Ectodermal cell (in vitro differentiated cells): ENCODE results near the gene HHATL.
"Not testable (repeated sequence)": the region's sequence is repeated elsewhere in the genome, so short reads cannot be mapped to it uniquely, and the experiment has no call there.

Source experiments
- H3K27ac ChIP-seq: 2 replicates; pipeline ENCODE4 v1.7.0; 2013; ENCODE audit warnings: mild to moderate bottlenecking, low read depth, low read length; ENCODE audit not compliant: insufficient read depth, poor library complexity, severe bottlenecking
- H3K27me3 ChIP-seq: 2 replicates; pipeline ENCODE4 v1.7.0; 2013; ENCODE audit warnings: mild to moderate bottlenecking, low read length; ENCODE audit not compliant: insufficient read depth, control insufficient read depth, poor library complexity, severe bottlenecking
- H3K36me3 ChIP-seq: one replicate; pipeline ENCODE4 v1.7.0; 2013; ENCODE audit warnings: low read length; ENCODE audit not compliant: control insufficient read depth, insufficient read depth
- H3K4me1 ChIP-seq: one replicate; pipeline ENCODE4 v1.7.0; 2013; ENCODE audit warnings: low read length; ENCODE audit not compliant: control insufficient read depth, insufficient read depth
- H3K4me3 ChIP-seq: 2 replicates; pipeline ENCODE4 v1.7.0; 2013; ENCODE audit warnings: low read depth, low read length, control low read depth; ENCODE audit not compliant: insufficient read depth
- H3K9me3 ChIP-seq: 2 replicates; pipeline ENCODE4 v1.7.0; 2013; ENCODE audit warnings: mild to moderate bottlenecking, low read length, moderate library complexity; ENCODE audit not compliant: control insufficient read depth
- WGBS, 2 experiments: methylation state at CpG; one replicate each; pipeline ENCODE4 v1.1.7; 2013; ENCODE audit warnings: missing lambda C conversion rate in 2 of 2; 5-methylcytosine and 5-hydroxymethylcytosine counted together

HHATL gene

GRCh38 chr3:42725454-42725853 lies 22.9 kb upstream of the HHATL start:
- no peaks in the 10 kb centered on the region for H3K36me3 ChIP-seq
- H3K27ac ChIP-seq, result no peak overlapping the region
- H3K4me1 ChIP-seq, result no peaks in the 10 kb centered on the region
- WGBS, 2 experiments, result 89 to 90% methylated on average over 2 of the region's 2 CpGs
- no peaks in the 10 kb centered on the region for H3K27me3 ChIP-seq
- H3K4me3 ChIP-seq, result no peak overlapping the region
- no peaks in the 10 kb centered on the region for H3K9me3 ChIP-seq

- H3K4me1 ChIP-seq, result no peaks in the 10 kb centered on the region
- no peaks in the 10 kb centered on the region for H3K9me3 ChIP-seq
- H3K36me3 ChIP-seq, result no peaks in the 10 kb centered on the region
- no peaks in the 10 kb centered on the region for H3K27me3 ChIP-seq
- H3K4me3 ChIP-seq, result no peak overlapping the region
- WGBS, 2 experiments, result 100% methylated on average over 1 of the region's 2 CpGs; no CpG with 5 or more reads in 1 of the 2 experiments
- H3K27ac ChIP-seq, result no peak overlapping the region
These were observed 20.6 kb upstream of the HHATL start for GRCh38 chr3:42723219-42723618.

GRCh38 chr3:42722442-42722841 lies 19.8 kb upstream of the HHATL start:
- H3K27me3 ChIP-seq, H3K4me1 ChIP-seq, H3K9me3 ChIP-seq, H3K36me3 ChIP-seq, H3K27ac ChIP-seq, H3K4me3 ChIP-seq: not testable (repeated sequence)
- 89 to 94% methylated on average over 3 of the region's 3 CpGs for WGBS, 2 experiments

GRCh38 chr3:42721690-42722089 lies 19.1 kb upstream of the HHATL start:
- WGBS, 2 experiments, result 96 to 97% methylated on average over 1 of the region's 1 CpG
- no peak overlapping the region for H3K4me3 ChIP-seq
- H3K4me1 ChIP-seq, result no peaks in the 10 kb centered on the region
- no peaks in the 10 kb centered on the region for H3K27me3 ChIP-seq
- H3K36me3 ChIP-seq, result no peaks in the 10 kb centered on the region
- no peaks in the 10 kb centered on the region for H3K9me3 ChIP-seq
- H3K27ac ChIP-seq, result no peak overlapping the region

GRCh38 chr3:42720126-42720525 lies 17.5 kb upstream of the HHATL start:
- WGBS, 2 experiments, result 96 to 98% methylated on average over 4 of the region's 4 CpGs
- Histone ChIP-seq H3K4me3 (no peak overlapping the region), H3K36me3 (no peaks in the 10 kb centered on the region), H3K9me3 (no peaks in the 10 kb centered on the region), H3K27ac (no peak overlapping the region), H3K4me1 (no peaks in the 10 kb centered on the region), H3K27me3 (no peaks in the 10 kb centered on the region)

GRCh38 chr3:42719002-42719401 lies 16.4 kb upstream of the HHATL start:
- no peaks in the 10 kb centered on the region for H3K36me3 ChIP-seq
- H3K4me1 ChIP-seq, result no peaks in the 10 kb centered on the region
- no peak overlapping the region for H3K4me3 ChIP-seq
- no peaks in the 10 kb centered on the region for H3K9me3 ChIP-seq
- H3K27me3 ChIP-seq, result no peaks in the 10 kb centered on the region
- no peak overlapping the region for H3K27ac ChIP-seq
- WGBS, 2 experiments, result 84 to 89% methylated on average over 6 of the region's 6 CpGs

GRCh38 chr3:42718338-42718737 lies 15.7 kb upstream of the HHATL start:
- no peak overlapping the region for H3K4me3 ChIP-seq
- H3K9me3 ChIP-seq, result no peaks in the 10 kb centered on the region
- no peaks in the 10 kb centered on the region for H3K36me3 ChIP-seq
- no peaks in the 10 kb centered on the region for H3K27me3 ChIP-seq
- WGBS, 2 experiments, result 90 to 95% methylated on average over 5 of the region's 5 CpGs
- H3K4me1 ChIP-seq, result no peaks in the 10 kb centered on the region
- no peak overlapping the region for H3K27ac ChIP-seq

GRCh38 chr3:42717306-42717705 lies 14.7 kb upstream of the HHATL start:
- 93 to 97% methylated on average over 6 of the region's 6 CpGs for WGBS, 2 experiments
- Histone ChIP-seq H3K27me3 (no peaks in the 10 kb centered on the region), H3K9me3 (no peaks in the 10 kb centered on the region), H3K4me1 (no peaks in the 10 kb centered on the region), H3K27ac (no peak overlapping the region), H3K36me3 (no peaks in the 10 kb centered on the region), H3K4me3 (no peak overlapping the region)

- H3K9me3 ChIP-seq, result no peaks in the 10 kb centered on the region
- H3K36me3 ChIP-seq, result no peaks in the 10 kb centered on the region
- WGBS, 2 experiments, result 93 to 94% methylated on average over 4 of the region's 4 CpGs
- no peak overlapping the region for H3K27ac ChIP-seq
- H3K4me1 ChIP-seq, result no peaks in the 10 kb centered on the region
- no peak overlapping the region for H3K4me3 ChIP-seq
- no peaks in the 10 kb centered on the region for H3K27me3 ChIP-seq
These were observed 11.7 kb upstream of the HHATL start for GRCh38 chr3:42714171-42714852.

- Histone ChIP-seq H3K27ac (no peak overlapping the region), H3K9me3 (no peaks in the 10 kb centered on the region), H3K27me3 (no peaks in the 10 kb centered on the region), H3K4me1 (no peaks in the 10 kb centered on the region), H3K36me3 (no peaks in the 10 kb centered on the region), H3K4me3 (no peak overlapping the region)
- 86 to 96% methylated on average over 2 of the region's 2 CpGs for WGBS, 2 experiments
These were observed 11.1 kb upstream of the HHATL start for GRCh38 chr3:42713747-42714146.
